GM12864 (cell line): ENCODE measurements around the gene IL17RB.

ENCODE experiments used
- DNase-seq: peaks from one replicate; pipeline ENCODE4 v3.0.0-alpha.2; 2011; ENCODE audit warnings: low read depth
- H3K4me3 ChIP-seq: 2 replicates; pipeline ENCODE4 v1.5.1; 2011; ENCODE audit warnings: mild to moderate bottlenecking, low read depth, low read length, control low read depth
- CTCF ChIP-seq: IDR thresholded peaks from 2 replicates; pipeline ENCODE4 v1.5.1; 2011; ENCODE audit warnings: low read depth, mild to moderate bottlenecking, moderate library complexity, low read length, control low read depth, inconsistent platforms; ENCODE audit errors: missing control alignments

IL17RB gene

GRCh38 chr3:53862241-53862640 is 15.9 kb downstream of the IL17RB start:
- DNase-seq, result no peak
- no peak overlapping the region for H3K4me3 ChIP-seq
- TF ChIP-seq CTCF, result no peak

GRCh38 chr3:53863145-53863544 is 16.8 kb downstream of the IL17RB start:
- DNase-seq, result no peak
- no peak for TF ChIP-seq CTCF
- H3K4me3 ChIP-seq, result no peak overlapping the region

GRCh38 chr3:53865732-53866499 is 19.5 kb downstream of the IL17RB start:
- DNase-seq, result no peak
- H3K4me3 ChIP-seq, result no peak overlapping the region
- no peak for TF ChIP-seq CTCF

GRCh38 chr3:53880396-53881345 is 34.3 kb downstream of the IL17RB start:
- no peak for TF ChIP-seq CTCF
- no peak for DNase-seq
- peak overlapping the region; percentile 88 for H3K4me3 ChIP-seq

GRCh38 chr3:53881691-53882593 is 35.6 kb downstream of the IL17RB start, which contains the start of gene ACTR8:
ACTR8 (minus strand) TSS chr3:53882152; CDS start chr3:53882101, 51 bp downstream.
- TF ChIP-seq CTCF, result no peak
- peak within 1 kb of the TSS; percentile 88 for H3K4me3 ChIP-seq
- DNase-seq, result peak; percentile 59

- no peak overlapping the region for H3K4me3 ChIP-seq
- DNase-seq, result no peak
- no peak for TF ChIP-seq CTCF
Observed at GRCh38 chr3:53883008-53883407, 36.6 kb downstream of the IL17RB start.
